GM18505 (cell line): ENCODE results near the gene EME1.
A peak's percentile ranks its signal among the peaks of the same experiment; 100 is the strongest.

Source experiments
- ATAC-seq: cut with Tn5 transposase; IDR thresholded peaks from one replicate; pipeline ENCODE4 v1.9.1; 2021; ENCODE audit not compliant: unreplicated experiment
- POLR2A ChIP-seq: IDR thresholded peaks from 4 replicates; pipeline ENCODE4 v1.6.1; 2011; ENCODE audit warnings: borderline replicate concordance; ENCODE audit not compliant: insufficient read depth, insufficient read length; ENCODE audit errors: extremely low read depth

EME1 gene

GRCh38 chr17:50380369-50381259, 7.6 kb downstream of the EME1 start:
- no peak for TF ChIP-seq POLR2A
- no peak for ATAC-seq

GRCh38 chr17:50381260-50381815, 8.3 kb downstream of the EME1 start:
- no peak for ATAC-seq
- TF ChIP-seq POLR2A, result no peak

GRCh38 chr17:50381920-50382319, 8.9 kb downstream of the EME1 start:
- no peak for ATAC-seq
- TF ChIP-seq POLR2A, result no peak

GRCh38 chr17:50382931-50383330, 9.9 kb downstream of the EME1 start:
- no peak for ATAC-seq

GRCh38 chr17:50386510-50386909, 13.5 kb downstream of the EME1 start:
- ATAC-seq, result no peak

More at GRCh38 chr17:50382931-50383330, 9.9 kb downstream of the EME1 start:
- TF ChIP-seq POLR2A, result no peak

GRCh38 chr17:50388728-50389127, 15.7 kb downstream of the EME1 start:
- no peak for TF ChIP-seq POLR2A
- ATAC-seq, result no peak

More at GRCh38 chr17:50386510-50386909, 13.5 kb downstream of the EME1 start:
- TF ChIP-seq POLR2A, result no peak

- no peak for TF ChIP-seq POLR2A
- no peak for ATAC-seq
These were observed 16.5 kb downstream of the EME1 start for GRCh38 chr17:50389534-50389933.

GRCh38 chr17:50392621-50393020, 19.6 kb downstream of the EME1 start:
- ATAC-seq, result no peak
- TF ChIP-seq POLR2A, result no peak

GRCh38 chr17:50393700-50394099, 20.7 kb downstream of the EME1 start:
- ATAC-seq, result no peak
- TF ChIP-seq POLR2A, result no peak

GRCh38 chr17:50394711-50395110, 21.7 kb downstream of the EME1 start:
- no peak for ATAC-seq
- no peak for TF ChIP-seq POLR2A

GRCh38 chr17:50396261-50397110, 23.5 kb downstream of the EME1 start:
- no peak for ATAC-seq
- TF ChIP-seq POLR2A, result no peak

- ATAC-seq, result peak; percentile 97
- TF ChIP-seq POLR2A, result peak; percentile 93
These were observed 24.3 kb downstream of the EME1 start, which contains the start of gene LRRC59 for GRCh38 chr17:50397111-50397918. Gene LRRC59, minus strand, starts transcription at chr17:50397523. Its CDS starts 206 bp downstream, at chr17:50397317.
